ENCODE measurements around the gene LGALS16.
"Not testable (repeated sequence)": the region's sequence is repeated elsewhere in the genome, so short reads cannot be mapped to it uniquely, and the experiment has no call there.

GRCh38 chr19:39688637-39689036, 32.9 kb downstream of the LGALS16 start:
- TF ChIP-seq POLR2A, CTCF (IDR thresholded peaks at IDR 0.05): not testable (repeated sequence)
